ENCODE results near the gene CST7.

The CST7 gene

DNA sequence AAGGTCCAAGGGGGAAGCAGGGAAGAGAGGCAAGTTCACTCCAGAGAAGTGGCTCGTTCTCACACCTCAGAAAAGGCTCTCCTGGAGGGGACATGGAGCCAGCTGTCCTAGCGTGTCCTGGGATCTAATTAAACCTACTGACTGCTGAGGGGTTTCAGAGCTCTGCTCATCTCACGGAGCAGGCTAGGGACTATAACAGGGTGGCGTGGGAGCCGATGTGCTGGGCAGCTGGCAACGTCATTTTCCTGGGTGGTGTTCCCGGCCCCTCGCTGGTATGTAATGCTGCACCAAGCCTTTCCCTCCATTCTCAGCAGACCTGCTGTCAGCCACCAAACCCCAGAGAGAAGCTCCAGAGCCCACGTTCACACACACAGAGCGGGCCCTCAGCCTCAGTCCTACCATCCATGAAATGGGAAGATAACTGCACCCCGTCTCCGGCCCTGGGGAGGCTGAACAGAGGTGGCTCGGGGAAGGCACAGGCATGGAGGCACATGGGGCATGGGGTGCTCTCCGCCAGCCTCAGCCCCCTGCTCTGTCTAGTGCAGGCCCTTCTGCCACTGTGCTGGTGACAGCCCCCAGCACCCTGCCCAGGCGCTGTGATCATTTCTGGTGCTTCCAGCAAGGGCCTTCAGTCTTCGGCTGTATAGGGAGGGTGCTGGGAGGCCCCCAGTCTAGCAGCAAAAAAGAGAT is 1.9 kb downstream of the CST7 start:
- DNase-seq (ENCODE audit: low read depth) = no peak

DNA sequence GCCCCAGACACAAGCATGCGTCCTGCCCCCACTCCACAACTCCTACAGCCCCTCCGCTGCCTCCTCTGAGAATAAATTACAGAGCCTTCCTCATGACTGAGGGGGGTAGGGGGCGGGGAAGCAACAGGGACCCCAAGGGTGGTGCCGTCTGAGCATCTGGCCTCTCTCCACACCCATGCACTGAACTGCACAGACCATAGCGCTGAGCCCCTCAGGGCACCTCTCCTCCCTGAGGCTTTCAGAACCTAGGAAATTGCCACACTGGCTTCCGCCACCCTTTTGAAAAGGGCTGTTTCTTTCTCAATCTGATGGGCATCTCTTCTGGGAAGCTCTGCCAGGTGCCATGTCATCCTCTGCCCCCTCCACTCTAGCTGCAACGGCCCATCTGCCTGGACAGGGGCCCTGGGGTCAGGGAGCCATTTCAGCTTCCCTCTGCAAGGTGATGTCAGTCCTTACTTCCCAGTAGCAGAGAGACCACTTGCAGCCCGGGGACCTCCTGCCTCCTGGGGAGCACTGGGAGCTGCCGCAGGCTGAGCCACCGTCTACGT is 2.5 kb downstream of the CST7 start:
- no peak for DNase-seq (ENCODE audit: low read depth)

DNA sequence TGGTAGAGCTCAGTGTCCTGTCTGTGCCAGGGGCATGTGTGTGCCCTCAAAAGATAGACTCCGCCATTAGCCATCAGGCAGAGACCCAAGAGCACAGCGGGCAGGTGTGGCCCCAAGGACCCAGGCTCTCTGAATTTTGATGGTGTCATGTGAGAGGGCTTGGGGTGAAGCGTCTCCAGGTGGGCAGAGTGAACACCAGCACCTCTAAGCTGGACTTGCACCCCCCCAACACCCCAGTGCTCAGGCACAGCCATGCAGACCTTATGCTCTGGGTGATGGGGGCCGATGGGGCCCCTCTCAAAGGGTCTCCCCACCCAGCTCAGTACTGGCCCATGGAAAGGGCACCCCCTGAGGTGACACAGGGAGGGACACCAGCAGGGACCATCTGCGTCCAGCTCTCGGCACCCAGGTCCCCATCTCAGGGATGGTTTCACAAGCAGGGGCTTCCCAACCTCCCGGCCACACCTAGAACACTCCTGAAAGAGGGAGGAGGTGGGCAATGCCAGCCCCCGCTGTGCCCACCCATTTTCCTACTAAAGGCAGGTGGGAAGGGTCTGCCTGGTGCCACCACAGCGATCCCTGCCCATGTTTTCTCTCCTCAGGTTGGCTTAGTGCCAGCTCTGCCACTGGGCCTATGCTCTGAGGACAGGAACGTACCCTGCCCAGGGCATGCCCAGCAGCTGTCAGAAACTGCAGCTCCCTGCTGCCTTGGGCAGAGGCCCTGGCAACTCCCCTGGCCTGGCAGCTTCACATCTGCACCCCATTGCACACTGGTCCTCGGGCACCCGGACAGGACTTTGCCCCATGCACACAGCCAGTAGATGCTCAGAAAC is 3.5 kb downstream of the CST7 start:
- DNase-seq (ENCODE audit: low read depth) = no peak

DNA sequence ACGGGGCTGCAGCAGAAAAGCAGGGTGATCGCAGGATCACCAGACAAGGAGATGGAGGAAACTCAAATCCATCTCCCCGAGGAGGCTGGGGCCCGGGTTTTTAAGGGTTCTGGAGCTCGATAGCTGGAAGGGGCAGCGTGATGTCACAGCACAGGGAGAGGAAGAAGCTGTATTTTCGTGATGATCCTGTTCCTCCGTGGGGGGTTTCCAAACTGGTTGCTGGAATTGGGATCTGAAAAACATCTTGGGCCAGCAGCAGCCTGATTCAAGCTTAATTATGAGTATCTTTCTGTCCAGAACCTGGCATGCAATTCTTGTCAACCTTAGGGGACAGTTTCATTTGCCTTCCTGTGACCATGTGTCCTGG is 4.1 kb downstream of the CST7 start:
- DNase-seq (ENCODE audit: low read depth) = no peak

DNA sequence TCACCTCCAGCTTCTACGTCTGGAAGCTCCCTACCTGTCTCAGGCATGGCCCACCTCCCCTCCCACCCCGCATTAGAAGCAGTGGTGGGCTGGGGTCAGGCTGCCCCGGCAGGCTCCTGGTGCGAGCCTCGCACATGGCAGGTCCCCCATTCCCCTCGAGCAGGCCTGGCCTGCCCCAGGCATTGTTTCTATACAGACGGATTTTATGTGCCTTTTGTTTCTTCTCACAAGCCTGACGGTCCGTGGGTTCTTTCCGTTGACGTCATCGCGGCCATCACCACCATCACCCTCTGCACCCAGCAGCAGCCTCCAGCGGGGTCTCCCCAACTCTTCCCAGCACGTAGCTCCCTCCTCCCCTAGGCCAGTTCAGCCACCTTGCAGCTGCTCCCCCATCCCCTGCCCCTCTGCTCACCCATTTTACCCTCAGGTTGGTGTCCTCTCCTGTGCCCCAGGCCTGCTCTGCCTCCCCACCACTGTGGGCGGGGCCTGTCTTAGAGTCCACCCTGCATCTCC is 4.6 kb downstream of the CST7 start:
- DNase-seq (ENCODE audit: low read depth) = no peak

DNA sequence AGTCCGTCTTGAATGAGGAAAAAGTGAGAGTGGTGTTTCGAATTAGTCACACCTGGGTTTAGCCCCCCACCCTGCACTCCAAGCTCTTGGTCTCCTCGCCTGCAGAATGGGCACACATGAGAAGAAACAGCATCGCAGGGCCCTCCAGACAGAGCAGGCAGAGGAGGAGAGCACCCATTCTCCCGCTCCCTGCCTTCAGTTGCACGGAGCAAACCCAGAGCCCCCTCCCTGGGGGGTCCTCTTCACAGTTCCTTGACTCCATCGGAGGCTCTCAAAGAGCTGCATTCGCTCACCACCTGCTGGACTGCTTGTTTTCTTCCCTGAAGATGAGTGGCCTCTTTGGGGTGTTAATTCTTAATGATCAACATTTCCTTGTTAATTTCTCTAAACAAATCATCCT is 5.1 kb downstream of the CST7 start:
- DNase-seq (ENCODE audit: low read depth) = no peak

DNA sequence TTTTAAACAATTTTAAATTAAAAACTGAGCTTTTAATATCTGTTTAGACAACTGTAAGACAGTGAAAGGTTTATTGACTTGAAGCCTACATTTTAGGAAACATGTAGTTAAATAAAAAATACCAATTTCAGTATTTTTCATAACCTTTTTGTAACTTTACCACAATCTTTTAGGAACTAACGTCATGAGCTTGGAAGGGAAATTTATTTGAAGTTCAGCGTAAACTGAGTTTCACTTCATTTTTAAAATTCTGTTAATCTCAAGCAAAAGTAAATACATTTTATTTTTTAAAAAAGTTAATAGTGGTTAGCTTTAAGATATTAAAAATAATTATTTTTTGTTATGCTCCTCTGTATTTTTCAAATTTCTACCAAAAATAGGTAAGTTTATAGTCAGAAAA is 5.5 kb downstream of the CST7 start:
- DNase-seq (ENCODE audit: low read depth) = no peak

DNA sequence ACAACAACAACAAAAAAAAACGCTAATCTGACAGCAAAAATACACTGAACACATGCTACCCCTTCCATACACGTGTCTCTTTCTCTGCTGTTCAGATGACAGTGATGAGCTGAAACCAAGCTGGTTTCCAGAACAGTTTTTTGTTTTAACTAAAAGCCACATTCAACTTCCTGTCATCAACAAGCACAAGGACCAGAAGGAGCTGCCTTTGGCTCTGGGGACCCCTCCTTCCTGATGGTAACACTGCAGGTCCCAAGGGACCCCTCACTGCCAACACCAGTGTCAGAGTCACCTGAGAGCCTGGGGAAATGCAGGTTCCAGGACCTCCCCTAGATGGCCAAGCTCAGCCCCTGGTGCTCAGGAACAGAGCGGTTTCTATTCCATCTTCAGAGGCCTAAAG is 6.0 kb downstream of the CST7 start:
- DNase-seq (ENCODE audit: low read depth) = no peak

DNA sequence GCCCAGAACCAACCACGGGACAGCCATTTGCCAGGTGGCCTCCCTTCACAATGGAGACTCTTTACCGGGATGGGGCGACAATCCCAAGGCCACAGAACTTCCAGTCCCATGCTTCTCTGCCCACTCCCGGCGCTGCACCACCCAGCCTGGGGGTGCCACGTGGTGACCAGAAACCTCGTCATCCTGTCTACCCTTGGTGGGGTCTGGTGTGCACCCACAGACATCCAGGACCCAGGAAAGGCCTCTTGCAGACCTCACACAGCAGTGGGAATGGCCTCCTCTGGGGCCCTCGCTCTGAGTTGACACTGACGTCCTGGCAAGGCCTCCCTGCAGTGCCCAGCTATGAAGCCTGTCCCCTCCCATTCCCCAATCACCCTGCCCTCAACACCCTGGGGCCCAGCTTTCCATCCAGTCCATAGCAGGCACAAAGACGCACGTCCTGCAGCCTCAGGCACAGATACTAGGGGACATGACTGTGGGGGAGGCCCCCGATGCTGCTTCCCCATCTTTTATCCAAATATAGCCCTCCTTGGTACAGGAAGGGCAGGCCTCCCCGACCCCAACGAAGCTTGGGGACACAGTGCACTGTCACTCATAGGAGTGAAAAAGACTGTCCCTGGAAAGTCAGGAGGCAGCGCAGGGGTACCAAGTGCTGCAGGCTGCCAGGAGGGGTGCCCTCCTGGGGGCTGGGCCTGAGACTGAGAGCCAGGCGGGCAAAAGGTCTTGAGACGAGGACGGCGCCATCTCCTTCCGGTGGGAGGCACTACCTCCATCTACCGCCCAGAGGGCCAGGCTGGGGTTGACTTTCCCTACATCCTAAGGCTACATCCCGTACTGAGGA is 7.2 kb downstream of the CST7 start:
- no peak for DNase-seq (ENCODE audit: low read depth)

DNA sequence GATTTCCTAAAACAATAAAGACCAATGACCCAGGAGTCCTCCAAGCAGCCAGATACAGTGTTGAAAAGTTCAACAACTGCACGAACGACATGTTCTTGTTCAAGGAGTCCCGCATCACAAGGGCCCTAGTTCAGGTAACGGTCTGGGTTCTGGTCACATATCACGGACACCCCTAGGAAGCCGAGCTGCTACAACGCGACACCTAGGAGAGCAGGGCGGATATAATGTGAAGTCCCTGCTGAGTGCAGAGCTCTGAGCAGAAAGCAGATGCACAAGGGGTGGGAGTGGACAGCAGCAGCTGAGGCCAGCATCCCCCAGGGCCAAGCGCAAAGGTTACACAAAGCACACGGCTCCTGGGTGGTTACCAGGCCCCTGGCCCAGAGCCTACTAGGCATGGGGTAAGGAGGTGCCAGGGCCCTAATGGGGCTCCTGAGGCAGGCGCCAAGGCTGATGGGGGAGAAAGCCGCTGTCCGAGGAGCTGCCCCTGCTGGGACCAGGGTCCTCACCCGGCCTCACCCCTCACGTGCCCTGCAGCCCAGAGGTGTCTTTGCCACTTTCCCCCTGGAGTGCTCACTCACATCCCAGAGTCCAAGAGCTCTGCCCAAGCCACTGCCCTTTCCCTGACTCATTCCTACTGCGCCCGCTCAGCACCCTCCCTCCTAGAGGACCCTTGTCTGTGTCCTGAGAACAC is 8.4 kb downstream of the CST7 start:
- DNase-seq (ENCODE audit: low read depth) = no peak

DNA sequence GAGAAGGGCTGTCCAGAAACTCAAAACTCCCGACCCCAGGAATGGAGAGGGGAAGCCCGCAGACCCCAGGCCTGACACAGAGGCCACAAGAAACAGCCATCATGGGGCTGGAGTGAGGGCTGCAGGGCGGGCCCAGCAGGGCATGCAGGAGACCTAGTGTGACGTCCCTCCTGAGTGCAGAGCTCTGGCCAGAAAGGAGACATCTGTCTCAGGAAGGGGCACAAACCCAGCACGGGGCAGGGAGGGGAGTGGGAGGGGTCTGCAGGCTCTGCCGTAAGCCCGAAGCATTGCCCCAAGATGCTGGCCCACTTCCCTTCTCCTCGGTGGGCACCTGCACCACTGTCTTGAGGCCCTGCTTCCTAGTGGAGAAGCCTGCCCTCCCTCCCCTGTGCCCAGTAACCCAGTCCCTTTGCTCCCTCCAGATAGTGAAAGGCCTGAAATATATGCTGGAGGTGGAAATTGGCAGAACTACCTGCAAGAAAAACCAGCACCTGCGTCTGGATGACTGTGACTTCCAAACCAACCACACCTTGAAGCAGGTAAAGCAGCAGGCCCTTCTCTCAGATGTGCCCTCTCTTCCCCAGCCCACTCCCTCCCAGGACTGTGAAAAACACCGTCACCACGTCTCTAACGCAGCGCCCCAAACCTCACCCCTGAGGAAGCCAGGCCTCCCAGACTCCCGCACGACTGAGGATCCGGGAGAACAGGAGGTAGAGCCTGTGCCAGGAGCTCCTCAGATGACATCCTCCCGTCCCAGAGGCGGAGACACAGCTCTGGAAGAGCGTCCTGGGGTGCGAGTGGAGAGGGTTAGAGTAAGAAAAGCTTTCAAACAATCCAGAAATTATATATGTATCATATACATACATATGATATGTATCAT is 9.7 kb downstream of the CST7 start:
- DNase-seq (ENCODE audit: low read depth) = no peak

DNA sequence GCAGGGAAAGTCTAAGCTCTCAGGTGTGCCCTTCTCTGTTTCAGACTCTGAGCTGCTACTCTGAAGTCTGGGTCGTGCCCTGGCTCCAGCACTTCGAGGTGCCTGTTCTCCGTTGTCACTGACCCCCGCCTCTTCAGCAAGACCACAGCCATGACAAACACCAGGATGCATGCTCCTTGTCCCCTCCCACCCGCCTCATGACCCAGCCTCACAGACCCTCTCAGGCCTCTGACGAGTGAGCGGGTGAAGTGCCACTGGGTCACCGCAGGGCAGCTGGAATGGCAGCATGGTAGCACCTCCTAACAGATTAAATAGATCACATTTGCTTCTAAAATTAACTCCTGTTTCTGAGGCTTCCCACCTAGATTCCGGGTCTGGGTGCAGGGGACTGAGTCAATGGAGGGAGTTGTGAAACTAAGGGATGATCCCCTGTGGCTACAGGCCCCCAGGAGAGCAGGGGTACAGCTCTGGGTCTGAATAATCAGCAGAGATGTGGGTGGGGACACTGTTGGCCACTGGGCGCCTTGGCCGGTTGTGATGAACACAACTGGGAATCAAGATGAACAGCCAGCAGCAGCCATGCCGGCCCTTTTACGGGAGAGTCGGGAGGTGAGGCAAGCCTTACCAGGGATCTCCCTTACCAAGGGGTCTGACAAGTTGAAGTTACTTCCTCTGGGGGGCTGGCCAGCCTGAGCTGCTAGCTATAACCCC is 10.7 kb downstream of the CST7 start:
- no peak for DNase-seq (ENCODE audit: low read depth)

DNA sequence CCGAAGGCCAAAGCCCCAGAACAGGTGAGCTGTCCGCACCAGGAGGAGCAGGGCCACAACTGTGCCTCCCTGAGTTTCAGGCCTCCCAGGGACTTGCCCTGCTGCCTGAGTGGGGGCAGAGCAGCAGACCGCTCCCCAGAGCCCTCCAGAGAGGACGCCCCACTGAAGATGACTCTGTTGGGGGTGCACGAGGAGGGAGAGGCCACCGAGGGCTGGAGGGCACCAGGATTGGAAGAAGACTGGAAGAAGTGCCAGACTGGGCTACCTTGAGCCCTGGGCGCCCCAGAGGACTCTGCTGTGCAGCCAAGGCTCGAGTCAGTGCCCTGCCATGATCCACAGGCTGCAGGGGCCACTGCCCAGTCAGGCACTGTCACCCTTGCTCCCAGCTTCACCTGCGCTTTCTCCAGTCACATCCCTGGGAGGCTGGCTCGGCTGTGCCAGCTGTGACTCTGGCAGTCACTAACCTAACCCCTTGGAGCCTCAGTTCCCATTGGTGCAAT is 11.3 kb downstream of the CST7 start:
- DNase-seq (ENCODE audit: low read depth) = no peak

DNA sequence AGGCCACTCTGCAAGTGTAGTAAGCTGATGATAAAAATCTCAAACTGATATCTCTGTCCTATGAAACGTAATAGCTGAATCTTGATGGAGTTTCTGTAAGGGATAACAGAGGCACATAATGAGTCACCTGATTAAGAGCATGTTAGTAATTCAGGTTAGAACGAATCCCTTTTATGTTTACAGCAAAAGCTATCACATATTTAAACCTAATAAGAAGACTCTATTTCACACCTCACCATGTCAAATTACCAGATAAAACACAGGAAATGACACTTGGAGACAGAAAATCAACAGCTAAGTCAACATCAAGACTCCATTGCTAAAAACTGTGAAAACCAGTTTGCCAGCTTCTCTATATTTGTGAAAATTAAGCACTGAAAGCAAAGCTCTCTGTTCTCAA is 11.8 kb downstream of the CST7 start:
- no peak for DNase-seq (ENCODE audit: low read depth)

DNA sequence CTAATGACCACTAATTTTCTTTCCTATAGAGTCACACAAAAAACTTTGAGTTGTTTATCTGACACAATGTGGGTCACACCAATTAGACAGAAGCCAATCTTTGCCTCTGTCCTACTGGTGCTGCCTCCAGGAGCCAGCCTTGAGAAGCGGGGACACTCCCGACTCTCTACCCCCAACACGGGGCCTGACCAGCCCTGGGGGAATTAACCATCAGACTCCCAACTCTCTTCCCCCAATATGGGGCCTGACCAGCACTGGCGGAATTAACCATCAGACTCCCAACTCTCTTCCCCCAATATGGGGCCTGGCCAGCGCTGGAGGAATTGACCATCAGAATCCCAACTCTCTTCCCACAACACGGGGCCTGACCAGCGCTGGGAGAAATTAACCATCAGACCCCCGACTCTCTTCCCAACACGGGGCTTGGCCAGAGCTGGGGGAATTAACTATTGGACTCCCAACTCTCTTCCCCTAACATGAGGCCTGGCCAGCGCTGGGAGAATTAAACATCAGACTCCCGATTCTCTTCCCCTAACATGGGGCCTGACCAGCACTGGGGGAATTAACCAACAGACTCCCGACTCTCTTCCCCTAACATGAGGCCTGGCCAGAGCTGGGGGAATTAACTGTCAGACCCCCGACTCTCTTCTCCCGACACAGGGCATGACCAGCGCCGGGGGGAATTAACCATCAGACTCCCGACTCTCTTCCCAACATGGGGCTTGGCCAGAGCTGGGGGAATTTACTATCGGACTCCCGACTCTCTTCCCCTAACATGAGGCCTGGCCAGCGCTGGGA is 12.5 kb downstream of the CST7 start:
- no peak for DNase-seq (ENCODE audit: low read depth)

DNA sequence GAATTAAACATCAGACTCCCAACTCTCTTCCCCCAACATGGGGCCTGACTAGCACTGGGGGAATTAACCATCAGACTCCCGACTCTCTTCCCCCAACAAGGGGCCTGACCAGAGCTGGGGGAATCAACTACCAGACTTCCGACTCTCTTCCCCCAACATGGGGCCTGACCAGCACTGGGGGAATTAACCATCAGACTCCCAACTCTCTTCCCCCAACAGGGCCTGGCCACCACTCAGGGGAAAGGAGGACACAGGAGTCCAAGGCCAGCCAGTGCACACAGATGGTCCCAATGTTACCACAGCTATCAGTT is 13.1 kb downstream of the CST7 start:
- DNase-seq (ENCODE audit: low read depth) = no peak

DNA sequence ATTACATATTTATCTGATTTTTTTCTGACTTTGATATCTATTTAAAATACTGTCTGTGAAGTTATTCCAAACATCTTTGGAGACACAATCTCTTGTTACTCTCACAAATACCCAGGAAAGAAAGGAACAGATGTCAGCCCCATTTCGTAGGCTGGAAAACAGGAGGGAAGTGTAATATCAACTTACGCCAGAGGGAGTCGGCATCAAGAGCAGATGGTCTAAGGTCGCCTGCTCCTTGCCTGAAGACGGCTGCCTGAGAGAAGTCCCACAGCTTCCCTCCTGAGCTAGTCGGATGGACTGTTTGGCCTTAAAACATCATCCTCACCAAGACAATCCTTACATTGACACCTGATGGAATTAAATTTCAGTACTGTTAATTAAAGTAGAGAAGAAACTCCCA is 13.4 kb downstream of the CST7 start:
- no peak for DNase-seq (ENCODE audit: low read depth)

DNA sequence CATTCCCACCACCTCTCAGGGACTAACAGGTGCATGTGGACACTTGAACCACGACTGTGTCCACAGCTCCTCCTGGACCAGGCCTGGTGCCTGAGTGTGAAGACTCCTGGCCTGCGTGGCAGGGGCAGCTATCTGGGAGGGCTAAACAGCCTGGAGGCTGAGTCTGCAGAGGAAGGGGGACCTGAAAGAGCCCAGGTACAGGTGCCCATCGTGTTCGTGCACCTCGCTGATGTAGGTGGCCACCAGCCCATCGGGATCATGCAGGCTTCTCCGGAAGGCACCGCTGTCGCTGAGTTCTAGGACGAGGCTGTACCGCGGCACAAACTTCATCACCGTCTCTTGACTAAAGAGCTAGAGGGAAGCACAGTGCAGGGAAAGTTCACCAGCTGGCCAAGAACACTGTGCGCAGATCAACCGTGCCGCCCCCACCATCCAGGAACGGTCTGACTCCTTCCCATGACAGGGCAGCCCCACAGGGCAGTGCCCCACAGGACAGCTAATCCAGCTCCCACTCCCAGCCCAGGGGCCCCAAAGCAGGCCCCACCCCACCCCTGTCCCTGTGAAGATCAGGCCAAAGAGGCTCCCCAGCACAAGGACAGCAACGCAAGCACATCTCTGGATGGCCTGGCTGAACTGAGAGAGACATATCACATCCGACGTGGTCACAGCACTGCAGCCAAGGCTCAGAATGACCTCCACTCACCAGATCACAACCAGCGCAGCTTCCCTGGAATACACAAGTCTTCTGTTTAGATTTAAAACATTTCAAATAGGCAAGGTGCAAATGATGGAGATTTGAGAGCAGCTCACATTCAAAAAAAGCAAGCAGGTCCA is 14.8 kb downstream of the CST7 start:
- DNase-seq (ENCODE audit: low read depth) = no peak

DNA sequence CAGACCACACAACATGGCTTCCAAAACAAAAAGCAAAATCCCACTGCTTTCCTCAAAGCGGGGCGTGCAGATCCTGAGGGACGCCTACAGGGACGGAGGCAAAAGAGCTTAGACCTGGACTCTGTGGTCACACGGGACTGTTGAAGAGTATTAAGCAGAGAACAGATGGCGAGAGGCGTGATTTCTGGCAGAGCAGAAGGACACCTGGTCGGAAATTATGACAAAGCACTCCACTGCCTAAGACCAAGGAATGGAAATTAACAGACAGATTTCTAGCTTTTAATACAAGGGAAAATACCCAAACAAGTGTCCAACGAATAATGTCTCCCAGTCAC is 15.4 kb downstream of the CST7 start:
- no peak for DNase-seq (ENCODE audit: low read depth)
